Measurements from ENCODE around the gene KNCN.

KNCN gene

DNA sequence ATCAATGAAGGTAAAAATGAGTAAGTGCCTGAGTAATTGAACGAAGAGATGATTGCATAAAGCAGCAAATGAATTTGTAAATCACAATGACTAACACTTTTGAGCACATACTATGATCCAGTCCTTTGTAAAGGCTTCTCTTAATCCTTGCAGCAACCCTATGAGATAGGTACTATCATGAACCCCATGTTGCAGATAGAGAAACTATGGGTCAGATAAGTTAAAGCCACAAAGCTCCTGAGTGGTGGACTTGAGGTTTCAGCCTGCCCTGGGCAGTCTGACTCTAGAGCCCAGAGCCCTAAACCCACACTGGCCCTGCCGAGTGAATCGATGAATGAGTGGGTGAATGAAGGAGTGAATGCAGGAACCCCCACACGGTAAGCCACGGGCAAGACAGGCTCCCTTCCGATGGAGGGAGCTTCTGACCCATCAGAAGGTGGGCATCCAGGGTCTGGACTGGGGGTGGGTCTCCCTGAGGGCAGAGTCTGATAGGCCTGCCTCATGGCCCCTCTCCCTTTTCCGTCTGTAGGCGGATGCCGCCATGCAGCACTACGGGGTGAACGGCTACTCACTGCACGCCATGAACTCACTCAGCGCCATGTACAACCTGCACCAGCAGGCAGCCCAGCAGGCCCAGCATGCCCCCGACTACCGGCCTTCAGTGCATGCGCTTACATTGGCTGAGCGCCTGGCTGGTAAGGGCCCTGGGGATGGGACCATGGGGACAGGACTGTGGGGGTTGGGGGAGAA is 44.8 kb downstream of the KNCN start:
- no peak for DNase-seq (ENCODE audit: low read depth, low spot score)

DNA sequence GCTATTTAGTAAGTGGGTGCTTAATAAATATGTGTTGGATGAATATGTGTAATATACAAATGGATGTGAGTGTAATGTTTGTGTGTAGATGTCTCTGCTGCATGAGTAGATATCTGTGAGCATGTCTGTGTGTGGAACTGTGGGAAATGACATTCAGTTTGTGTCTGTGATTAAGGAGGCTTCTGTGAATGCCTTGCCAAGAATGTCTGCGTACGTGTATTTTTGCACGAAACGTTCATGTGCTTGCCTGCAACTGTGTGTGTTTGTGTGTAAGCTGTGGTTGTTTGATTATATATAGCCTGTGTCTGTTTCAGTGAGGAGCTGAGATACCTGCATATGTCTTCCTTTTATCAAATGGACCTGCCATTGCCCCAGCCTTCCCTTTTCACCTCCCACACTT is 48.0 kb downstream of the KNCN start:
- no peak for DNase-seq (ENCODE audit: low read depth, low spot score)

DNA sequence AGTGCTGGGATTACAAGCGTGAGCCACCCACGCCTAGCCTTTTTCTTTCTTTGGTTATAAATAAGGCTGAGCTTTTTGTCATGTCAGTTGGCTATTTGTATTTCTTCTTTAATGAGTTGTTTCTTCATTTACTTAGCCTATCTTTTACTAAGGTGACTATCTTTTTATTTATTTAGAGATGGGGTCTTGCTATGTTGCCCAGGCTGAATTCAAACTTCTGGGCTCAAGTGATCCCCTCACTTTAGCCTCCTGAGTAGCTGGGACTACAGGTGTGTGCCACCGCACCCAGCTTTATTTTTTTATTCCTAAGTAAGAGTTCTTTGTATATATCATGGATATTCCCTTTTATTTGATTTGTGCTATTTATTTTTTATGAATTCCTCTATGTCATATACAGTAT is 49.9 kb downstream of the KNCN start:
- DNase-seq (ENCODE audit: low read depth, low spot score): no peak

- no peak for DNase-seq (ENCODE audit: low read depth, low spot score)
Measured at GRCh38 chr1:46497665-46498064, 53.8 kb downstream of the KNCN start.

- no peak for DNase-seq (ENCODE audit: low read depth, low spot score)
Measured at GRCh38 chr1:46497020-46497419, 54.4 kb downstream of the KNCN start.

DNA sequence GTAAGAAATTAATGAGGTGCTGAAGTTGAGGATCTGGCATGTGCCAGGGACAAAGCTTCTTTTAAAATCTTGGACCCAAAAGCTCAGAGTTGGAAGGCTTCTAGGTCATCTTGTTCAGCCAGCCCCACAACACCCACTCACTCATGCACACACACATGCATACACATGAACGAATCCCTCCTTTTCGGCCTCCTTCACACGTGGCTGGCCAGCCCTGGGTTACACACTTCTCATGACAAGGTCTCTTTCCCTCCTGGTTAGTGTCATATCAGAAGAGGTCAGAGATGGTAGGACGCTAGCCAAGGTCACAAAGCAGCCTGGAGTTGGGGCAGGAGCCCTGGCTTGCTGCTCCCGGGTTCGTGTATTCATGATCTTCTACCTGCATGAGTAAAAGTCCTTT is 54.9 kb downstream of the KNCN start:
- no peak for DNase-seq (ENCODE audit: low read depth, low spot score)

DNA sequence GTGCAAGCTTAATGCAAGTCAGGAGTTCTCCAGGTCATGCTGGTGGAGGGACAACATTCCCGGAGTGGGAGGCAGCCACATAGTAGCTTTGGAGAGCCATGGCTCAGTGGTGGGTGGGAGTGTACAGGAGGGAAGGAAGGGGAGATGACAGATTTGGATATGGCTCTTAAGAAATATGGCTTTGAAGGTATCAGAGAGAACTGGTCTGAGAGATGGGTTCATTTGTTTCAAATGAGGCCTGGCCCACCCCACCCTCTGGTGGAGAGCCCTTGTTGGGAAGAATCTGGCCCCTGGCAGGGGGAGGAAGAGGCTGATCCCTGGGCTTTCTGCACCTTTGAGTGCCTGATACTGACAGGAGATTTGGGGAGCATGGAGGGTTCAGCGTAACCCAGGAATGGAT is 55.7 kb downstream of the KNCN start:
- DNase-seq (ENCODE audit: low read depth, low spot score): no peak

All from astrocyte of the hippocampus (primary cell).